Activated T-helper 2 cell treated with anti-CD3 and anti-CD28 coated beads, Interferon-gamma antibody, Interleukin-2, Interleukin-4, amounts not matched to agents 10 μg/mL and 5 μg/mL and 100 μg/mL, durations not matched to agents 14 hours and 24 hours and 36 hours (primary cell): ENCODE measurements around the gene FOXC1. TPM values are rescaled to one million over a fixed set of nuclear protein-coding genes. Genes with fewer than 3 reads are reported as not detected.

Experiments
- DNase-seq: peaks from one replicate; pipeline ENCODE4 v3.0.0; 2021; ENCODE audit warnings: low spot score
- H3K27ac Mint-ChIP-seq: one replicate; pipeline ENCODE4 v1.8.0; 2021; ENCODE audit warnings: mixed read lengths
- H3K27me3 Mint-ChIP-seq: one replicate; pipeline ENCODE4 v1.8.0; 2021; ENCODE audit warnings: low read depth, mixed read lengths
- H3K36me3 Mint-ChIP-seq: one replicate; pipeline ENCODE4 v1.8.0; 2021; ENCODE audit warnings: low read depth, mixed read lengths
- H3K4me1 Mint-ChIP-seq: one replicate; pipeline ENCODE4 v1.8.0; 2021; ENCODE audit warnings: low read depth, mixed read lengths
- H3K4me3 Mint-ChIP-seq: one replicate; pipeline ENCODE4 v1.8.0; 2021; ENCODE audit warnings: low read depth, mild to moderate bottlenecking, moderate library complexity, mixed read lengths
- H3K9me3 Mint-ChIP-seq: one replicate; pipeline ENCODE4 v1.8.0; 2021; ENCODE audit warnings: mixed read lengths
- intact Hi-C: fragments of 100-400 bp; cut with micrococcal nuclease; formaldehyde crosslinking; loops from one replicate; pipeline ENCODE4 v1.15.1; 2023
- total RNA-seq: library from RNA; stranded (reverse); gene quantifications from 2 replicates; pipeline ENCODE4 v1.2.3, GENCODE V29; 2022

Gene FOXC1
- total RNA-seq, 1 donor from 2014 or later: 0.07 TPM

DNA sequence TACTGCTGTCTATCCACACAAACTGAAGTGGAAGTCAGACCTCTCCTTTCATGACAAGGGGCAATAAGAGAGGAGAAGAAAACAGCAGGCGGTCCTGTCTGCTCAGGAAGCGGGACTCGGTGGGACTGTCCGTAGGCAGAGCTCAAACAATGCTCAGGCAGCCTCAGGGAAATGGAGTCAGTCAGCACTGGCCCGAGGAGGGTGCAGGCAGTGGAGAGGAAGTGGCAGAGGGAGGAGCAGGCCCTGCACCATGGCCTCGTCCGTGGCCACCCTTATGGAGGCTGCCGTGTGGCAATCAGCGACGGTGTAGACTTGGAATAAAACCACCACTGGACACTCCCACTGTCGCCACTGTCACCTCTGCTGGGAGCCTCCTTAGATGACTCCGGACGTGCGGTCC is 19.6 kb downstream of the FOXC1 start:
- H3K27me3 Mint-ChIP-seq: peaks cover 42% of the 10 kb centered on the region
- no peak for DNase-seq
- H3K9me3 Mint-ChIP-seq: no peaks in the 10 kb centered on the region
- H3K4me3 Mint-ChIP-seq: no peak overlapping the region
- H3K4me1 Mint-ChIP-seq: peaks cover 5% of the 10 kb centered on the region
- no peaks in the 10 kb centered on the region for H3K36me3 Mint-ChIP-seq
- H3K27ac Mint-ChIP-seq: no peak overlapping the region
- intact Hi-C loops: no loop called here

DNA sequence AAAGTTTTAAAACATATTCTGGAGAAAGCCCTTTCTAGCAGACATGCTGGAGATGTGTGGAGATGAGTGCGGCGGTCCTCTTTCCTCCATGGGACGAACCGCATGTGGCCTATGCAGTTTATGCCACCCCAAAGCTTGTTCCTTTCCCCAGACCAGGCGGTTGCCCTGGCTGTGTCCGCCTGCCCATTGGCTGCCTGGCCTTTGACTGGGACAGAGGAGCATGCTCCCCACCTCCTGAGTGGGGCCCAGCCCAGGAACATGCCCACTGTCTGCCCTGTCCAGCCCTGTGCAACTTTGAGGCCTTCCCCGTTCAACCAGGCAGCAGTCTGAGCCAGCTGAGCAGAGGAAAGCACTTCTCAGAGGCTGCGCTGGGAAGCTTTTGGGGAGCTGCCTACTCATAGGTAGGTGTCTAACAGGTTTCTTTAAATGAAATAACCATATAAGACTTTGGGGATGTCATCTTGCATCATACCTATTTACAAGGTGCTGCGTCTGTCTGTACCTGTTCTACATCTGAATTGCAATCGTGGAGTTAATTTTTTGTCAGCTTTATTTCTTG is 20.6 kb downstream of the FOXC1 start:
- intact Hi-C loops: no loop called here
- Mint-ChIP-seq H3K4me3 (no peak overlapping the region), H3K4me1 (peaks cover 2% of the 10 kb centered on the region), H3K27me3 (peaks cover 38% of the 10 kb centered on the region), H3K27ac (no peak overlapping the region), H3K36me3 (no peaks in the 10 kb centered on the region), H3K9me3 (no peaks in the 10 kb centered on the region)
- DNase-seq: no peak

DNA sequence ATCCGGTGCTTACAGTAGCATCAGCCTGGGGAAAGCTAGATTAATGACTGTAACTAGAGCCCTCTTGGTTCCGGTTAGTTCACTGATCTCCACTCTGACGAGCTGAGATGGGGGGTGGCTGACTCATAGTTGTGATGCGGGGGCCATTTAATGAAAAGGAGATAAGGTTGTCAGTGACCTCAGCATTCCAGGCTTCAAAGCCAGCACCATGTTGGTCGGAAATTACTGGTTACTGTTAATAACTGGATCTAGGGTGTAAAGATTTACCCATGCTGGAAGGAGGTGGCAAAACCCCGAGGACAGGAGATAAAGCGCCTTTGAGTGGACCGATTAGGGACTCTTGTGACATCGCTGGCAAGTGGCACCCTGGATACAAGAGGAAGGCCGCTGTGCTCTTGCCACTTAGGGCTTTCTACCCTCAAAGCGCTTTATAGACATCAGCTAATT is 21.1 kb downstream of the FOXC1 start:
- DNase-seq: no peak
- intact Hi-C loops: no loop called here
- H3K9me3 Mint-ChIP-seq: no peaks in the 10 kb centered on the region
- no peaks in the 10 kb centered on the region for H3K36me3 Mint-ChIP-seq
- H3K27ac Mint-ChIP-seq: no peak overlapping the region
- H3K27me3 Mint-ChIP-seq: peaks cover 33% of the 10 kb centered on the region
- H3K4me3 Mint-ChIP-seq: no peak overlapping the region
- no peaks in the 10 kb centered on the region for H3K4me1 Mint-ChIP-seq

DNA sequence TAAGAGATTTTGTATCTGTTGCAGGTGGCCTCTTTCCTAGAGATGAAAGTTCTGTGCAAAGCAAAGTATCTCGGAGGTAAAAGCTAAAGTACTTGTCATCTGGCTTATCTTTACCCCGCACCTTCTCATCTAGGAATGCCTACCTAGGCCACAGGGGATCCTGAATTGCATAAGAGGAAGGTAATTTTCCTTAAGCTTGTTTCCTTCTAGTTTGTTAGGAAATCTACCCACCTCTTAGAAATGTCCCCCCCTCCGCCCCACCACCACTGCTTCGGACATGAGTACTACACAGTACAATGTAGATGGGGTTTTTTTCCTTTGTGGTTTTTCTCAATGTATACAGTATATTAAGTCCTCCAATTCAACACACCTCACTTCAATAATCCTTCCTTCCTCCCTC is 21.5 kb downstream of the FOXC1 start:
- intact Hi-C loops: no loop called here
- Mint-ChIP-seq H3K4me3 (no peak overlapping the region), H3K27me3 (peaks cover 28% of the 10 kb centered on the region), H3K27ac (no peak overlapping the region), H3K4me1 (no peaks in the 10 kb centered on the region), H3K9me3 (no peaks in the 10 kb centered on the region), H3K36me3 (no peaks in the 10 kb centered on the region)
- DNase-seq: no peak

DNA sequence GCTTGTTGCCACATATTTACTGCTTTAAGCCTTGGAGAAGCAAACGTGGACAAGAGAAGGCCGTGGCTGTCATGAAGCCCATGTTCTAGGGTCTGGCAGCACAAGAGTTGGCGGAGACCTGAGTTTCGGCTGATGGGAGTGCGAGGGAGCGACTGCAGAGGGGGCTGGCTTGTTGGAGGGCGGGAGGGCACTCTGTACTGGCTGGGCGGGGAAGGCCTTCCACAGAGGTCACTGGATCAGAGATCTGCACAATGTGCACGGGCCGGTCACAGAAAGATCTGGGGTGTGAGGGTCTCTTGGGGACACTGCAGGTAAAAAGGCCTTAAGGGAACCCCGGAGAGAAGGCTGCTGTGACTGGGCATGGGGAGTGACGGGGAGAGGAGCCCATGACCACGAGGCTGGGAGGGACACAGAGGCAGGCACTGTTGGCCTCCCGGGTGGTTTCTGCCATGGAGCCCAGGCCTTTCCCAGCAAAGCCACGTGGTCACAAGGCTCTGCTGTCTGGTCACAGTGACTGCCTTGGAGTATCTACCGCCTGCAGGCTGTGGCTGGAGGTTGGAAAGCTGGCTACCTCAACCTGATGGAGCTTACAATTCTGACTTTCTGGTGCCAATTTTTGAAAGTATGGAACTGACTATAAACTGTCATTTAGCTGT is 23.8 kb downstream of the FOXC1 start:
- Mint-ChIP-seq H3K9me3 (no peaks in the 10 kb centered on the region), H3K36me3 (no peaks in the 10 kb centered on the region), H3K4me1 (no peaks in the 10 kb centered on the region), H3K4me3 (no peak overlapping the region), H3K27me3 (peaks cover 8% of the 10 kb centered on the region), H3K27ac (no peak overlapping the region)
- DNase-seq: no peak
- intact Hi-C loops: no loop called here

DNA sequence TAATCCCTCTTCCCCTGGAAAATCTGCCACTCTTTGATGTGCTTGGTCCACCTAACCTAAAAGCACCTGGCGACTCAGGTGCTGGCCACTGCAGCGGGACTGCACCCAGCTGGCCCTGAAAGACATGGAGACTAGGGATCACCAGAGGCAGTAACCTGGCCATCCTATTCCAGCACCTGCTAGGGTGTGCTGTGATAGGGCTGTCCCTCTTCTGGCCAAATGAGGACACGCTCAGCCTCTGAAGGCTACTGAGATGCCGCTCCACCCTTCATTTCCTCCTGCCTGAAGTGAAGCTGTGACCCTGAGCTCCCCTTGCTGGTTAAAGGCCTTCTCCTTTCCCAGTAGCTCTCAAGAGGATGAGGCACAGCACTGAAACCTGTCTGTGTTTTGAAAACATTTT is 24.4 kb downstream of the FOXC1 start:
- Mint-ChIP-seq H3K27ac (no peak overlapping the region), H3K4me3 (no peak overlapping the region), H3K36me3 (no peaks in the 10 kb centered on the region), H3K9me3 (no peaks in the 10 kb centered on the region), H3K4me1 (no peaks in the 10 kb centered on the region), H3K27me3 (peaks cover 3% of the 10 kb centered on the region)
- intact Hi-C loops: no loop called here
- DNase-seq: no peak

DNA sequence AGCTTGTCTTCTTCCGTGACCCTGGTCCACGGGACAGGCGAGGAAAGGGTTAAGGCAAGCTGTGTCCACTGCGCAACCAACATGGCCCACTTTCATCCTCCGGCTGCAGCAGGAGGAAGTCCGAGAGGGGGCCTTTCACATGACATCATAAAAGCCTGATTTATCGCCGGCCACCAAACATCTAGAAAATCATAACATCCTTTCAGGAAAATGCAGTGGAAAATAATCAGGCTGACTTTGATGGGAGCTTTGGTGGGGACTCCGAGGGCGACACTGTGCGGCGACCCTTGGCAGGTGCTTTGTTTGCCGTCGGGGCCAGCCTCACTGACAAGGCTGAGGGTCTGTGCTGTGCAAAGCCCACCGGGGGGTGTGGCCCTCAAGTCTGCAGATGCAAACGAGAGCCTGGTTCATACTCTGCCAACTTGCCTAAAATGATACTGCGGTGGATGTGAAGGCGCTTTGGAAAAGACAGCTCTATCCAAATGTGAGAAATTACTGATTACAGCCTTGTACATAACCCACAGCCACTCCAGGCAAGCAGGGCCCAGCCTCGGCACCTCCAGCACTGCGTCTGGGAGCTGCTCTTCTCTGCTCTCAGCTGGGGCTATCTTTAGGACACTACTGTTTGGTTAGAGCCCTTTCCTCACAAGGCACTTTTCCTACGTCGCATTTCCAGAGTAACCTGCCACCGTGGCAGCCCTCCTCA is 25.7 kb downstream of the FOXC1 start:
- Mint-ChIP-seq H3K9me3 (no peaks in the 10 kb centered on the region), H3K27me3 (peaks cover 2% of the 10 kb centered on the region), H3K4me1 (no peaks in the 10 kb centered on the region), H3K27ac (no peak overlapping the region), H3K36me3 (no peaks in the 10 kb centered on the region), H3K4me3 (no peak overlapping the region)
- intact Hi-C loops: no loop called here
- no peak for DNase-seq

DNA sequence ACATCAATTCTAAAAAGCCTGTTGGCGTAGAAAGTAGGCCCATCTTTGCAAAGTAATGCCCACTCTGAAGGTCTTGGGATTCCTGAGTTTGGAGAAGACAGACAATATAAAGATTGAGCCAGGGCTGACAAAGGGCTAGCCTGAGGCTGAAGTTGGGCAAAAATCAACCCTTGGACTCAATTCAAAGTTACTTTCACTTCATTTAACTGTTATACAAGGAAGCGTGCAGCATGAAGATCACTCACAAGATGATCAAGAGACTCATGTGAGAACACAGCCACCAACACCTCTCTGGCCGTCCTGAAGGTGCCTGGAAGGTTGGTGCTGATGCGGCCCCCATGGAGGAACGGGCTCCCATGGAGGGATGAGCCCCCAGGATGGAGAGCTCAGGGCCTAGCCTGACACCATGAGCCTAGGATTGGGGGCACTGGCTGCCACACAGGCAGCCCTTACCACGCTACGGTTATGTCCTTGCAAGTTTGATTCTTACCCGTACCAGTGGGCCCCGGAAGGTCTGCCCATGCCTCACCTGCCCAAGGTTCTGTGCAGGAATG is 26.6 kb downstream of the FOXC1 start:
- peaks cover 2% of the 10 kb centered on the region for H3K27me3 Mint-ChIP-seq
- intact Hi-C loops: no loop called here
- no peaks in the 10 kb centered on the region for H3K4me1 Mint-ChIP-seq
- H3K4me3 Mint-ChIP-seq: no peak overlapping the region
- DNase-seq: no peak
- no peak overlapping the region for H3K27ac Mint-ChIP-seq
- H3K9me3 Mint-ChIP-seq: no peaks in the 10 kb centered on the region
- H3K36me3 Mint-ChIP-seq: no peaks in the 10 kb centered on the region

DNA sequence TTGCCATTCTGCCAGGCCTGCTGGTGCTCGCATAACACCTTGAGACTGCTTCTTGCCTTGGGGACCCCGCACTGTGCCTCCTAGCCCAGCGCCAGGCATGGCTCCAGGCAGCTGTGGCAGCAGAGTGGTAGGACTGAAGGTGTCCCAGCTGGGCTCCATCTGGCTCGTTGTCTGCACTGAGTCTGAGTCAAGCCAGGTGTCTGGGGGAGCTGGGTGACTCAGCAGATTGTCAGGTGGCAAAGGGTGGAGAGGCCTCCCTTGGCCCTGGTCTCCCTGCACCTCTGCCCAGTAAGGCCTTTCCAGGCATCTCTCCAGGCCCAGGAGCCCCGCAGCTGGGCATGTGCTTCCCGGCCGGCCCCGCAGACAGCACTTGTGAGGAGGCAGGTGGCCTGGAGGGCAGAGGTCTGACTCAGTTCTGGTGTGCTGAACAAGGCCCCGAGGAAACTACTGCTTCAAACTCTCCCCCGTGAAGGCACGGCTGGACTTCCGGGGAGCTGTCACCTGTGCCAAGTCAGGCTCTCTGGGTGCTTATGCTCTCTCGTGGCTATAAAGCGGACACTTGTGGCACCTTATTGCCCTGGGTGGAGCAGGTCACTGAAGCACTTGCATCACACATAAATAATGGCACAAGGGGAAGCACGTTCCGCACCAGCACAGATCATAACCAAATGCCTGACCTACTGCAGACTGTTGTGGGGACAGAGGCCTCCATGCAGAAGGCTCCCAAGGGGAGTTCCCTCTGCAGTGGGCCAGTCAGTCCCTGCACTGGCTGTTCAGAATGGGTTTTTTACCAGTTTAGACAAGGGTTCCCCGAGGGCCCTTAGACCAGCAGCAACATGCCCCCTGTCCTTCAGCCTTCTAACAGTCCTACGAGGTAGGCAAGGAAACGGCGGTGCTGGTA is 27.5 kb downstream of the FOXC1 start:
- intact Hi-C loops: no loop called here
- no peaks in the 10 kb centered on the region for H3K4me1 Mint-ChIP-seq
- no peak overlapping the region for H3K4me3 Mint-ChIP-seq
- no peaks in the 10 kb centered on the region for H3K9me3 Mint-ChIP-seq
- no peak overlapping the region for H3K27ac Mint-ChIP-seq
- peaks cover under 1% of the 10 kb centered on the region for H3K27me3 Mint-ChIP-seq
- no peak for DNase-seq
- no peaks in the 10 kb centered on the region for H3K36me3 Mint-ChIP-seq

DNA sequence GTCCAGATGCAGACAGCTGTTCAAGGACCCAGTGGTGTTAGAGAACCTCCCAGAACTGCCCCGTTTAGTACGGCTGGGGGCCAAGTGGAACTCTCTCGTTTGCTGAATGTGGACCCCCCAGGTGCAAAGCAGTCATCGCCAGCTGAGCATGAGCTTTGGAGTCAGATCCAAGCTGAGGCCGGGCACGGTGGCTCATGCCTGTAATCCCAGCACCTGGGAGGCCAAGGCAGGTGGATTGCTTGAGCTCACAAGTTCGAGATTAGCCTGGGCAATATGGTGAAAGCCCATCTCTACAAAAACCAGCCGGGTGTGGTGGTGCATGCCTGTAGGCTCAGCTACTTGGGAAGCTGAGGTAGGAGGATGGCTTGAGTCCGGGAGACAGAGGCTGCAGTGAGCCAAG is 29.7 kb downstream of the FOXC1 start:
- intact Hi-C loops: no loop called here
- DNase-seq: no peak
- Mint-ChIP-seq H3K9me3 (no peaks in the 10 kb centered on the region), H3K27ac (no peak overlapping the region), H3K27me3 (no peaks in the 10 kb centered on the region), H3K36me3 (no peaks in the 10 kb centered on the region), H3K4me3 (no peak overlapping the region), H3K4me1 (no peaks in the 10 kb centered on the region)

DNA sequence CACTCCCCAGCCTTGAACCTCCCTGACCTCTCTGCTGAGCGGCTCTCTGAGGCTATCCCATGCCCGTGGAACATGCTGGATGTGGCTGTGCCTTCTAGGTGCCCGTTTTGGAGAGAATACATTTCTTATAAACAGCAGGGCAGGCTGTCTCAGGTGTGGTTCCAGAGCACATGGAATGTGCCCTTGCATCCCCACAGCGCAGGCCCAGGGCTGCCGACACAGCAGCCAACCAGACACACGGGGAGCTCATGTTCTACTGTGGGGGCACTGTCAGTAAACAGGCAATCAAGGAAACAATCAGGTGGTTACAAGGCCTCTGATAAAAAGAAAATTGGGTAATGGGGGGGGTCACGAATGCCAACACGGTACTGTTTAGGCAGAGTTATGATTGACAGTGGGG is 30.8 kb downstream of the FOXC1 start:
- intact Hi-C loops: no loop called here
- Mint-ChIP-seq H3K9me3 (no peaks in the 10 kb centered on the region), H3K4me1 (no peaks in the 10 kb centered on the region), H3K27ac (no peak overlapping the region), H3K27me3 (no peaks in the 10 kb centered on the region), H3K4me3 (no peak overlapping the region), H3K36me3 (no peaks in the 10 kb centered on the region)
- DNase-seq: no peak

DNA sequence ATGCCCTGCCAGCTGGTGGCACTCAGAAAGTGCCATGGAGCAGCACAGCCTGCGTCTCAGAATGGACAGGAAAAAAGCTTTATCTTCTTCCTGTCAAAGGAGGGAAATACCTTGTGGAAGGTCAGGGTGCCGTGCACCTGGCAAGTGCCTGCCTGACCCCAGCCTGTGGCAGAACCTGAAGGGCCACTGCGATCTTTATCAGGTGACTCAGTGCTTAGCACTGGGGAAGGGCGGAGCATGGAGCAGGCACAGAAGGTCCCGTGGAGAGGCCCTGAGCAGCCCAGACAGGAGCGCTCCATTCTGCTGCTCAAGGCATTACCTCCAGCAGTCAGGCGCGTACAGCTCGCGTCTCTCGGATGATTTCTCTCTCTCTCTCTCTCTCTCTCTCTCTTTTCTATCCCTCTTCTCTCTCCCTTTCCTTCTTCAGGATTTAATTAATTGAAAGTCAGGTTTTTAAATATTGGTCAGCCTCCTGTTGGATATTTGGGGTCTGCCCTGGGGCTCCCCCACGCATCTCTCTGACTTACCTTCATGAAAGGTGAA is 31.7 kb downstream of the FOXC1 start:
- no peaks in the 10 kb centered on the region for H3K4me1 Mint-ChIP-seq
- intact Hi-C loops: no loop called here

More for the DNA sequence above, 31.7 kb downstream of the FOXC1 start:
- no peak for DNase-seq
- Mint-ChIP-seq H3K27me3 (no peaks in the 10 kb centered on the region), H3K9me3 (no peaks in the 10 kb centered on the region), H3K4me3 (no peak overlapping the region), H3K36me3 (no peaks in the 10 kb centered on the region), H3K27ac (no peak overlapping the region)
